GM19239 (cell line): ENCODE measurements around the gene RNF25.

Experiments
- DNase-seq: peaks from one replicate; pipeline ENCODE4 v3.0.0; 2011; ENCODE audit warnings: low spot score; ENCODE audit not compliant: insufficient read length
- FAIRE-seq: peaks from 2 replicates; lab custom pipeline; 2011; peaks lifted over from hg19 to GRCh38; lab: Jason Lieb, UNC

The RNF25 gene

DNA sequence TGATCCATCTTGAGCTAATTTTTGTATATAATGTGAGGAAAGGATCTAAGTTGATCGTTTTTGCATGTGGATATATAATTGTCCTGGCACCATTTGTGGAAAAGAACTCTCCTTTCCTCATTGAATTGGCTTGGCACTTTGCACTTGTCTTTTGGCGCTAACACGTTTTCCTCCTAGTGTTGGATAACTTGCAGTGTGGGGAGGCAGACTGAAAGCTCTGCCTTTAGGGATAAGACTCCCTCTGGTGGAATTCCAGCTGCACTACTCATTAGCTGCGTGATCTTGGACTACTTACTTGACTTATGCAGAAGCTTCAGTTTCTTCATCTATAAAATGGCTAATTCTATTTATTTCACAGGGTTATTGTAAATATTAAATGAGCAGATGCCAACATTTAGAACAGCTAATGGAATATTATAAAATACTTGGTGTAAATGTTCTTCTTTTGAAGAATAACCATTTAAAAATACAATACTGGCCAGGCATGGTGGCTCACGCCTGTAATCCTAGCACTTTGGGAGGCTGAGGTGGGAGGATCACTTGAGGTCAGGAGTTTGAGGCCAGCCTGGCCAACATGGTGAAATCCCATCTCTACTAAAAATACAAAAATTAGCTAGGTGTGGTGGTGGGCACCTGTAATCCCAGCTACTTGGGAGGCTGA, 15.7 kb upstream of the RNF25 start:
- FAIRE-seq, result peak; percentile 80

DNA sequence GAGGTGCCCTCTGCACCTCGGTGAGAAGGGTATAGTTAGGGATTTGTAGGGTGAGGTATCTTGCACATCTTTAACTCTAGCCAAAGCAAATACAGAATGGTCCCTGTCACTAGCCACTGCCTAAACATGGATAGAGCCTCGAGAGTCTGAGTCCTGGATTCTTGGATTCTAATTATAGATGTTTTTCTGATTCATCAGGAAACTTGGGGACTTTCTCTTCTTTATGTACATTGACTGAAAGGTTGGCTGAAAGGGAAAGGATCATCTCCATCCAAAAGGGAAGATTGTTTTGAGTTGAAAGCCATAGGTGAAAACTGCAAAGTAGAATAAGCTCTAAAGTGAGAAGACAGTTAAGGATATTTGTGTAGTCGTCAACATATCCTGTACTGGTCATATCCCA, 8.3 kb upstream of the RNF25 start:
- FAIRE-seq (no peak), DNase-seq (no peak)

More for the DNA sequence above, 15.7 kb upstream of the RNF25 start:
- peak; percentile 39 for DNase-seq

DNA sequence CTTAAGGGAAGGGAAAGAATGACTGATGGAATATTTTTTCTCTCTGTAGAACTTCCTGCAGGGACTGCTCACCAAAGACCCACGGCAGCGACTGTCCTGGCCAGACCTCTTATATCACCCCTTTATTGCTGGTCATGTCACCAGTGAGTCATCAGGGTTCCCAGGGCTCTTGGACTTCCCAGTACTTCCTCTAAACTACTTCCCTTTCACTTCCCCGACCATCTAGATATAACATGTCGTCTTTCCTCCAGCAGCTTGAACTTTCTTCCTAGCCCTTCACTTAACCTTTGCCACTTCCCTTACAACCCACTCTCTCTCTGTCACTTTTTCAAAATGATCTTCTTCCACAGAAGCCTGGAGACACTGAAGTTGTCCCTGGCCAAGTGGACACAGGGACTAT, 7.3 kb upstream of the RNF25 start:
- DNase-seq (no peak), FAIRE-seq (no peak)

DNA sequence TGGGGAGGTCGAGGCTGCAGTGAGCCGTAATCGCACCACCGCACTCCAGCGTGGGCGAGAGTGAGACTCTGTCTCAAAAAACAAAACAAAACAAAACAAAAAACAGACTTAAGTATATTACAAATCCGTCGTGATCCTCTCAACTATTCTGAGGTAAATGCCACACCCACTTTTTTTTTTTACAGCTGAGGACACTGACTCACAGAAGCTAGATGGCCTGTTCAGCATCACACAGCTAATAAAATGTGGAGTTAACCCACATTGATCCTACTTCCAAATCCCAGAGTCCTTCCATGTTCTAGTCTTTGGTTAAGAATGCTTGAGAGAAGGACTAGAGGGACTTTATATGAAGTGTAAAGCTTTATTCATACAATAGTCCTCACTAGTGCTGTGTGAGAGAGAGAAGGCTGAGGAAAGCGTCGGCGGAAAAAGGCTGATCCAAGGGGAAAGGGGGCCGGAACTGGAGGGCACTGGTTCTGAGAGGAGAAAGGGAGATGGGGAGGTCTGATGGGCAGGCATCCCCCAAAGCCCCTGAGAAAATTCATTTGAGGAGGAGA, 627 bp downstream of the RNF25 start:
- no peak for DNase-seq
- no peak for FAIRE-seq

DNA sequence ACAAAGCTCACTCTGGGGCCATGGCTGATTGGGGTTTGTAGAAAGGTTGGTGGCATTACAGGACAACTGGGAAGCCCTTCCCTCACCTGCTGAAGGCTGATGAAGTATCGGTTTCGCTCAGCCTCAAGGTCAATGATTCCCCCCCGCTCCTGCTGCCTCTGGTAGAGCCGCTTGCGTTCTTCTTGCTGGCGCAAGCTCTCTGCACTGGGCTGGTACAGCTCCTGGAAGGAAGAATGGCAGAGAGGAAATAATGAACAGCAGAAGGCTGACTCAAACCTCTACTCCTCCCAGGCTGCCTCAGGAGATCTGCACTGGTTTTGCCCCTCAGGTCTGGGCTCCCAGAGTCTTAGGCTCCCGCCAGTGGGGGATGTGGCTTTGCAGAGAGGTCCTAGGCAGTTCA, 7.1 kb downstream of the RNF25 start:
- no peak for FAIRE-seq
- no peak for DNase-seq

DNA sequence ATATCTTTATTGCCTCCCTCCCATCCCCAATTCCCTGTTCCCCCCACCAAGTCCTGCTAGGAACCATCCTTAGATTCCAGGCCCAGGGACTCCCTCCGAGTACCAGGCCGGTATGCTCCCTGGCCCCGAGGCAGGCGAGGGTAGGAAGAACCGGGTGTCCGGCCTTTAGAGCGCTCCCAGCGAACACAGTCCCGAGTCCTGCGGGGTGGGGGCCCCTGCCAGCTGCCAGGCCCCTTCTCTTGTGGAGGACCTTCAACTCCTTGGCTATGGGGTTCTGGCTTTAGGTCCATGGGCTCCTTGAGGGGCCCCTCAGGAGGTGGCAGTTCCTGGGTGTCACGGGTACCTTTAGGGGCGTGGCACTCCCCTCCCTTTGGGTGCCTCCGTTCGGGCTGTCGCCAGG, 7.9 kb downstream of the RNF25 start:
- DNase-seq (no peak), FAIRE-seq (no peak)

DNA sequence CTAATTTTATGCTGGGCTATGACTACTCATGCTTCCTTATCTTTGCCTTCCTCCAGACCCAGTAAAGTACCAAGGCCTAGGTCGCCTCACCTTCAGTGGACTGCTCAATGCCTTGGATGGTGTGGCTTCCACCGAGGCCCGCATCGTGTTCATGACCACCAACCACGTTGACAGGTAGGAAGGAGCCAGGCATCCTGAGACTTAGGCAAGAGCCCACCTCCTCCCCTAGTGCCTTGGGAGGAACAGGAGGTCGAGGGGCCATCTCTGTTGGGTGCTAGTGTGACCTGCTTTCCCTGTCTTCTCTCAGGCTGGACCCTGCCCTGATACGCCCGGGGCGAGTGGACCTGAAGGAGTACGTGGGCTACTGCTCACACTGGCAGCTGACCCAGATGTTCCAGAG, 9.0 kb downstream of the RNF25 start:
- FAIRE-seq, result no peak
- DNase-seq, result no peak

DNA sequence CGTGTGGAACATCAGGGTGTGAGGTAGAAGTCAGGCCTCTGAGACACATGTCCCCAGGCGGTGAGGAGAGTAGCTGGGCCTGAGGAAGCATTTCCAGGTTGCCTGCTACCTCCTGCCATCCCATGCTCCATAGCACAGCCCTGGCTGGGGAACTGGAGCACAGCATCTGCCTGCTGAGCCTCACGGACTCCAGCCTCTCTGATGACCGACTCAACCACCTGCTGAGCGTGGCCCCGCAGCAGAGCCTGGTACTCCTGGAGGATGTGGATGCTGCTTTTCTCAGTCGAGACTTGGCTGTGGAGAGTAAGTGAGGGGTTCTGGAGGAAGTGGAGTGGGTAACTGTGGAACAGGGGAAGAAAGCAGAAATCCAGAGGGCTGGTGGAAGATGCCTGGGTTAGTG, 9.4 kb downstream of the RNF25 start:
- no peak for DNase-seq
- FAIRE-seq, result no peak

DNA sequence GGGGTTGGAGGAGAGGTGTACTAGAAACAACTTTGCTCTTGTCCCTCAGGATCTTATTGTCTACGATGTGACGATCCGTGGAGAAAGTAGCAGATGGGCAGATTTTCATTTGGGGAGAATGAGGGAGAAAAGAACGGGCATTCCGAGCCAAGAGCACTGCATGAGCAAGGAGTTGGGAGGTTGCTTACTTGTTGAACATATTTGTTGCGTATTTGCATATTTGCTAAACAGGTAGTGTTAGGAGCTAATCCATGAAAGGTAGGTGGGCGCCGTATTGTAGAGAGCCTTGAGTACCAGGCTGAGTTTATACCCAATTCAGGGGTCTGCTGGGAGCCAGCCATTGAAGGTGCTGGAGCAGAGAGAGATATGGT, 11.8 kb downstream of the RNF25 start:
- no peak for DNase-seq
- FAIRE-seq, result peak; percentile 57

DNA sequence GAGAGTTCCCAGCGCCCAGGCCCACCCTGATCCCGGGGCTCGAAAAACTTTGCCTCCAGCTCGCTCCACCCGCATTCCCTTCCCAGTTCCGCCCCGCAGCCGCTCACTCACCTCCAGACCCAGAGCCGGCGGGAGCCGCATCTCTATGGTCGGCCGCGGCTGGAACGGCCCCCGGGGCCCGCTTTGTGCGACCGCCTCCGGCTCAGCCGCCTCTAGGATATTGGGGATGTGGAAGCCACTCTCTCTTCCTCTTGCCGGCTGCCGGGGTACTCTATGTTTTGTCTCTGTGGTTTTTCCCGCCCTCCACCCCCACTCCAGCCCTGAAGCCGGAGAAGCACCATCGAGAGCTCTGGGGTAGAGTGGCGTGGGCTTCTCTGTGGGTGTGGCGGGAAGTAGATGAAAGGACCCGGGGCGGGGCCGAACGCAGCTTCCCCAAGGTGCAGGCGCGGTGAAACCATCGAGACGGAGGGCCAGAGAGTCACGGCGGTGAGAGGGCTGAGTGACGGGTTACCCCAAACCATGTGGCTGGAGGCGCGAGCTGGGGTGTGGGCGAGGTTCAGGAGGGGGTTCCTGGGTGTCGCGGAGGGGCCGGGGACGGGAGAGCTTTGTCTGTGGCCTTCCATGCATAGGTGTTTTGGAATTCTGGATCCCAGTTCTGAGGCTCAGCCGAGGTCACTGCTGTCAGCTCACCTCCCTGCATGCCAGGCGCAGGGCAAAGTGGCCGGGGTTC, 12.4 kb downstream of the RNF25 start, which contains the start of the genes BCS1L and ZNF142:
BCS1L (plus strand) TSS at position 426 of the 730 bp plus-strand sequence. CDS start 1,305 bp downstream, outside the sequence.
ZNF142 (minus strand) TSS at position 366 of the 730 bp plus-strand sequence. CDS start 3,194 bp downstream, outside the sequence.
- peak; percentile 96 for FAIRE-seq
- peak; percentile 92 for DNase-seq

DNA sequence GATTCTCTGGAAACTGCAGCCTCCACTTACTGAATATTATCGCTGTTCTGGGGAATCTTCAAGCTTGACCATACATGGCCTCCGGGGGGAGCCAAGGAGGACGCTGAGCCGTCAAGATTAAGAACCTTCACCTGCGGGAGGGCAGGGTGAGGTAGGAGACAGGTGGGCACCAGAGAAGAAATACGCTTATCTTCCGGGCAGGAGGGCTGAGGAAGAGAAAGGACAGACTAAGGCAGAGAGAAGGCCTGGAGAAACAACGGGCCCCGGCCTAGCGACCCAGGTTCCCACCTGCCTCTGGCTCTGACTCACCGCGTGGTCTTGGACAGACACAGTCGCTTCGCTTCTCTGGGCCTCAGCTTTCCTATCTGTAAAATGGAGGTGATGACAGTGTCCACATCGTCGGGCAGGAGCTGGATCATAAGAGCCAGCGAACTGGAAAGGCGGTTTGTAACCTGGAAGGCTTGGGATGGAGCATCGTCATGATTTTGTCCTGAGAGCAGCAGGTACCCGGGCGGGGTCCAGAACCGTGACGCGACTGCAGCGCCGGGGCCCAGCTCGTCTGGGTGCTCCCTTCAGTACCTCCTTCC, 13.0 kb downstream of the RNF25 start:
- peak; percentile 97 for FAIRE-seq
- peak; percentile 54 for DNase-seq

DNA sequence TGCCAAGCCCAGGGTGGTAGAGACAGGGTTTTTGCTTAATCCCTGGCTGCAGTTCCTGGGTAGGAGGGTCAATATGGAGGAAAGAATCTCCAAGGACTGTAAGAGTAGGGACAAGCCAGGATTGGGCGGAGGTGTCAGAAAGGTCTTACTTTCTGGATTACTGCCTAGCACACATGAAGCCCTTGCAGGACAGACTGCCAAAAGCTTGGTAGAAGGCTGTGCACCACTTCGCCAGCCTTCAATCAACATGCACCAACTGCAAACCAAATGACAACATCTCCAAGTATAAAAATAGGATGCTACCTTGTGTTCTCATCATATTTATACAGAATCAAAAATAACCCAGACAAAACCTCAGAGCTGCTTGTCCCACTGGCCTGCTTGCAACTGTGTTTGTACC, 16.1 kb downstream of the RNF25 start:
- FAIRE-seq (no peak), DNase-seq (no peak)

DNA sequence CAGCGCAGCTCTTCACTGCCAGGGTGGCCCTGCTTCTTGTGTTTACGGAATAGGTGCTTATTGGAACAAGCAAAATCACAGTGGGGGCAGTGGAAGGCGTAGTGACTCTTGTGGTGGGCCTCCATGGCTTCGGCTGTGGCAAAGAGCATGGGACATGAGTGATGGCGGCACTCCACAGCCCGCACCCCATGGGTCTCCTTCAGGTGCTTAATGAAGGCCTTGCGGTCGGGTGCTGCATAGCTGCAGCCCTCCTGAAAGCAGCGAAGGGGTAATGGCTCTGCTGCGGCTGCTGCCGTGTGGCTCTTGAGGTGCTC, 23.1 kb downstream of the RNF25 start:
- FAIRE-seq (no peak), DNase-seq (no peak)

DNA sequence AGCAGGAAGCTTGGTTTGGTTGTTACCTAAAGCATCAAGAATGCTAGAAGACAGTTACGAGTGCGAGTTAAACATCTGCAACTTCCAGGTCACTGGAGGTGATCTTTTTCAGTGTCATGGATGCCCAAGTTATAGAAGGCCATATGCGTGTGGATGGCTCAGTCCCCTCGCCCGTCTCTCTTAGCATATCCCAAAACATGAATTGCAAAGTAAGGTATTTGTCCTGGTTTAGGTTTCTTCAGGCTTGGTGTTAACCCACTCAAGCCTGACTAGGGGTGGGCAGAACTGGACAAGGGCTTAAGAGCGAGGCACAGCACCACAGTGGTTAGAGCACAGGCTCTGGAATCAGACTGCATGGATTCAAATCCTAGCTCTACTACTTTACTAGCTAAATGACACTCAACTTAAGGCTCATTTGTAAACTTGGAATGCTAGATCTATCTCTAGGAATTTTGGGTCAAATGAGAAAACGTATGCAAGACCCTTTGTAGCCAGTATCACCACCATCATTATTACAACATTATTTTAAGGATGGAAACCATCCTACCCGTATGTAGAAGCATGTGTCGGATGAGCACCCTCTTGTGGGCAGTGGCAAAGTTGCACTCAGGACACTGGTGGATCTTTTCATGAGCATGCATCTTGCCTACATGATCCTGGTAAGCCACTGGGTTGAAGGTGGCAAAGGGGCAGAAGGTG, 23.6 kb downstream of the RNF25 start:
- FAIRE-seq (peak; percentile 88), DNase-seq (peak; percentile 30)

DNA sequence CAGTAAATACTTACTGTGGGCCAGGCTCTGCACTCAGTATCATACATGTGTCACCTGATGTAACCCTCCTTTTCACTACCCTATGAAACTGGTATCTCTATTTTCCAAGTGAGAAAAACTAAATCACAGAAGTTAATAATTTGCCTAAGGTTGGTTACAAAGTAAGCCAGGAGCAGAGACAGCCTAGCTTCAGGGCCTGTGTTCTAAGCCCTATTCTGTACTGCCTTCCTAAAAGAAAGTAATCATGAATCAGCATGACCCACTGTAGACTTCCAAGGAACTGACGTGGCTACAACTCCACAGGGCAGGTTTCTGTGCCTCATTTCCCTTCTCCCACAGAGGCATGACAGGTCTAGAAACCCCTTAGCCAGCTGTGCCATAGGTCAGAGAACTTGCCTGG, 26.7 kb downstream of the RNF25 start:
- peak; percentile 23 for FAIRE-seq

DNA sequence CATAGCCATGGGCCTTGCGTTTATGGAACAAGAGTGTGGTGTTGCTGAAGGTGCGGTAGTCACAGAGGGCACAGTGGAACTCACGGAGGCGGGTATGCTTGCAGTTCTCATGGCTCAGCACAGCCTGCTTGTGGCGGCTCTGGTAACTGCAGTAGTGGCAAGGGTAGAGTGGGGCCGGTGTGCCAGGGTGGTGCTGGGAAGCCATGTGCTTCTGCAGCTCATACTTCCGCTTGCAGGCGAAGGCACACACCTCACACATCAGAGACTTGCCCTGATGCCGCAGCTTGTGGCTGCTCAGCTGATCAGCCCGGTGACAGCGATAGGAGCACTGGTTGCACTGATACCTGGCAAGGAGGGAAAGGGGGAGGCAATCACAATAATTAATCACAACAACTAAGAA, 27.1 kb downstream of the RNF25 start:
- no peak for DNase-seq
- FAIRE-seq, result no peak

More for the DNA sequence above, 26.7 kb downstream of the RNF25 start:
- no peak for DNase-seq

DNA sequence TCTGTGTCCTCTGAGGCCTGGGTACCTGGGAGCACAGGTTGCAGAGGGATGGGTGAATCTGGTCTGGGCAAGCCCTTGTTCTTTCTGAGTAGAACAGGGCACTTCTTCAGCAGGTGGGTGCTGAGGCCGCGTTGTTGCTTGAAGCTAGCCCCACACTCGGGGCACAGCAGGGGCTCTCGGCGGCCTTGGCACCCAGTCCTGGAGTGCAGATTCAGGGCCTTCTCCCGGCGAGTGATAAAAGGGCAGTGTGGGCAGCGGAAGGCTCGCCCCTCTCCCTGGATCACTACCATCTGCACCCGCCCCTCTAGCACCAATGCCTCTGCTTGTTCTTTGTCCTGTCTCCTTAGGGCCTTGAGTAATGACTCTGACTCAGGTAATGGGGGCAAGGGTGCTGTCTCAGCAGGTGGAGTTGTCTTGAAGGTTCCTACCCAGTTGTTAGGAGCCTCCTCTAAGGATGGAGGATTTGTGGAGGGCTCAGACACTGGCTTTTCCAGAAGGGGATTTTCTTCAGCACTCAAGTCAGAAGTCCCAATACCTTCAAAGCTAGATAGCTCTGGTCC, 28.0 kb downstream of the RNF25 start:
- FAIRE-seq (no peak), DNase-seq (no peak)

DNA sequence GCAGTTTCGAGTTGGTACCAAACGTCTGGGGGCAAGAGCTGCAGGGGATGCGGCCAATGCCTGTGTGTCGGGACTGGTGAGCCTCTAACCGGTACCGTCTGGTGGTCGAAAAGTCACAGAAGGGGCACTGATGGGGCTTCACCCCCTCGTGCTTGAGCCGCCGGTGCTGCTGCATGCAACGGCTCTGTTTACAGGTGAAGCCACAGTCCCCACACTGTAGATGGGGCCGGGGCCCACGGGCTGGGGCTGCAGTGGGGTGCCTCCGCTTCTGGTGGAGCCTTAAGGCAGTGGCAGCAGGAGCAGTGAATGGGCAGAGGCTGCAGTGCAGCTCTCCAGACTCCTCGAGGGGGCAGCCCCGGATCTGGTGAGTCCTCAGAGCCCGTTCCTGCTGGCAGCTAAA, 29.0 kb downstream of the RNF25 start:
- no peak for FAIRE-seq

DNA sequence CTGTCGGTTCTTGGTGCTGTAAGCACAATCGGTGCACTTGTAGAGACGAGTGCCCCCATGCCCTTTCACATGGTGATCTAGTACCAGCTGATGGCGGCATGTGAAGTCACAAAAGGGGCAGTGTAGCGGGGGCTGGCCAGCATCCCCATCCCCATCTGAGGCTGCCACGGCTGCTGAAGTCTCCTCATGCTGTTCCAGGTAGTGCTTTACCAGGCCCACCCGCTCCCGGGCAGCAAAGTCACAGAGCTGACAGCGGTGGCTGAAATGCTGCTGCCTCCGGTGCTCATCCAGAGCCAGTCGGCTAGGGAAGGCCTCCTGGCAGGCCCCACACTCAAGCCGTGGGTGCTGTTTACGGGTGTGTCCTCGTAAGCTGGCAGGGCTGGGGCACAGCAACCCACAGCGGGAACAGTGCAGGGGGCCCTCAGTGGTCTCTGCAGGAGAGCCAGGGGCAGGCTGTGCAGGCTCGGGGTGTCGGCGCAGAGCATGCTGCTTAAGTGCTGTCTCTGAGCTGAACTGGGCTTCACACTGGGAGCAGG, 29.6 kb downstream of the RNF25 start:
- FAIRE-seq (no peak), DNase-seq (no peak)

More for the DNA sequence above, 29.0 kb downstream of the RNF25 start:
- no peak for DNase-seq

DNA sequence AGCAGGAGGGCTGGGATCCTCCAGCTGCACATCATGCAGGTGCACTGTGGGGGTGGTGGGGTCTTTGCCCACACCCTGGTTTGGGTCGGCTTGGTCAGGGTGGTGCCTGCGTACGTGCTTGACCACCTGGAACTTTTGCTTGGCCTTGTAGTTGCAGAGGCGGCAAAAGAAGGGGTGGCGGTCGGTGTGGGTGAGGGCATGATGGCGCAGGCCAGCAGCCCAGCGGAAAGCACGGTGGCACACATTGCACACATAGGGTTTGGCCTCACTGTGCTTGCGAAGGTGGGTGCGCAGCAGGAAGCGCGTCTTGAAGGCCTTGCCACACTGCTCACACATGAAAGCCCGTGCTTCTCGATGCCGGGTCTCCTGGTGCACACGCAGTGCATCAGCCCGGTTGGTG, 33.4 kb downstream of the RNF25 start:
- FAIRE-seq, result no peak

More for the DNA sequence above, 33.4 kb downstream of the RNF25 start:
- no peak for DNase-seq
